Testis (tissue), 2 donors: ENCODE results near the gene CACNG4.

ENCODE experiments used
- POLR2A ChIP-seq: fragments of 450-650 bp; IDR thresholded peaks from one replicate; pipeline ENCODE4 v1.6.1; 2017; ENCODE audit warnings: antibody characterized with exemption, mild to moderate bottlenecking, moderate library complexity
- TF ChIP-seq, protein P1 (sequence below), 3 experiments: fragments of 450-650 bp in 2 of 3; fragments of 200-600 bp in 1 of 3; sonication (generic) in 1 of 3; IDR thresholded peaks; one replicate each; pipeline ENCODE4 v1.5.1; 2016 to 2019; ENCODE audit warnings: antibody characterized with exemption in 3 of 3, mild to moderate bottlenecking in 2 of 3, moderate library complexity in 1 of 3

DNA sequence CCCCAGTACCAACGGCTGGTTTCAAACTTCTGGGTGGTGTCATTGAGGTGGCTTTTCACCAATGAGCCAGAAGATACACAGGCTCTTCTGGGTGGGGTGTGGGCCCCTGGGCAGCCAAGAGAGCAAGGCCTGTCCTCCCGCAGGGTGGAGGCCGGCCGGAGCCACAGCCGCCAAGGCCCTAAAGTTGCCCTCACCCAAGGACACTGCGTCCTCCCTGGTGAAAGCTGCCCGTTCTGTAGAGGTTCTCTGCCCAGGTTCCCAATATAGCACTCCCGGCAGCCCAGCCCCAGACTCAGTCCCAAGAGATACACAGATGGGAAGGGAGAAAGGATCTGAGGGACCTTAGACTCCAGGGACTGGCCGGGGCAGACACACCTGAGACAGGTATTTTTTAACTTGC lies 69.1 kb downstream of the CACNG4 start:
- TF ChIP-seq, protein P1, sequence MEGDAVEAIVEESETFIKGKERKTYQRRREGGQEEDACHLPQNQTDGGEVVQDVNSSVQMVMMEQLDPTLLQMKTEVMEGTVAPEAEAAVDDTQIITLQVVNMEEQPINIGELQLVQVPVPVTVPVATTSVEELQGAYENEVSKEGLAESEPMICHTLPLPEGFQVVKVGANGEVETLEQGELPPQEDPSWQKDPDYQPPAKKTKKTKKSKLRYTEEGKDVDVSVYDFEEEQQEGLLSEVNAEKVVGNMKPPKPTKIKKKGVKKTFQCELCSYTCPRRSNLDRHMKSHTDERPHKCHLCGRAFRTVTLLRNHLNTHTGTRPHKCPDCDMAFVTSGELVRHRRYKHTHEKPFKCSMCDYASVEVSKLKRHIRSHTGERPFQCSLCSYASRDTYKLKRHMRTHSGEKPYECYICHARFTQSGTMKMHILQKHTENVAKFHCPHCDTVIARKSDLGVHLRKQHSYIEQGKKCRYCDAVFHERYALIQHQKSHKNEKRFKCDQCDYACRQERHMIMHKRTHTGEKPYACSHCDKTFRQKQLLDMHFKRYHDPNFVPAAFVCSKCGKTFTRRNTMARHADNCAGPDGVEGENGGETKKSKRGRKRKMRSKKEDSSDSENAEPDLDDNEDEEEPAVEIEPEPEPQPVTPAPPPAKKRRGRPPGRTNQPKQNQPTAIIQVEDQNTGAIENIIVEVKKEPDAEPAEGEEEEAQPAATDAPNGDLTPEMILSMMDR (IDR thresholded peaks at IDR 0.05): no peak
- TF ChIP-seq POLR2A: no peak
